Putamen (tissue), 1 donor: ENCODE measurements around the gene ING4.

Experiments
- DNase-seq: peaks from one replicate; pipeline ENCODE4 v3.0.0-alpha.2; 2016; ENCODE audit warnings: low spot score

ING4 gene

DNA sequence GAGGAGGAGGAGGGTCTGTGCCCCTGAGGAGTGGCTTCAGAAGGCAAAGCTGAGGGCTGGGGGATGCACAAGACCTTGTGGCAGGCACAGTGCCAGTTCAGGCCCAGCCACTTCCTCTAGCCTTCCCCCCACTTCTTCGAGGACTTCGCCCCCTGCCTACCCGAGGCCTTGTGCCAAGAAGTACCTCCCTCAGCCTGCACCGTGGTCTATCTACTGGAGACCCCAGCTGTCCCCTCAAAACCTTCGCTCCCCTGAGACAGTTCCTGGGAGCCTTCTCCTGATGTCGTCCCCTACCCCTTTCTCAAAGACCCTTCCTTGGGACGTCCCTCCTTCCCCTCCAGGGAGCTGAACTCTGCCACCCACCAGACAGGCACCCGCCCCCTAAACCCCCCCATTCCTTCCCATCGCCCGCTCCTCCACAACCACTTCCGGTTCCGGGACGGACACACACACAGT is 25.7 kb upstream of the ING4 start:
- peak; percentile 92 for DNase-seq

DNA sequence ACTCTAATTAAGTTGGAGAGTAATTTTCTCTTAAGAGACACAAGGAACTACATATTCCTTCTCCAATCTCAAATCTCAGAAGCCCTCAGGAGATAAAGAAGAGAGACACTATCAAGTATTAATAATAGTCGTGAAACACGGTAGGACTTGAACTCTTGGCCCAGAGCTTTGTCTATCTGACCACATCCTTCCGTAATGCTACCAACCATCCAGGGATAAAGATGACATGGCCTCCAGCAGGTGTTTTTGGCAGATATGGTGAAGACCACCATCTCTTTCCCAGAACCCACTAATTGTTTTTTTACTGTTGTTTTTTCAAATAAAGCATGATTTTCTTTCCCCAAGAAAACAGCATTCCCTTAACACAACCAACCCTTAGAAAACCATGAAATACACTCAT is 22.9 kb upstream of the ING4 start:
- DNase-seq, result no peak

DNA sequence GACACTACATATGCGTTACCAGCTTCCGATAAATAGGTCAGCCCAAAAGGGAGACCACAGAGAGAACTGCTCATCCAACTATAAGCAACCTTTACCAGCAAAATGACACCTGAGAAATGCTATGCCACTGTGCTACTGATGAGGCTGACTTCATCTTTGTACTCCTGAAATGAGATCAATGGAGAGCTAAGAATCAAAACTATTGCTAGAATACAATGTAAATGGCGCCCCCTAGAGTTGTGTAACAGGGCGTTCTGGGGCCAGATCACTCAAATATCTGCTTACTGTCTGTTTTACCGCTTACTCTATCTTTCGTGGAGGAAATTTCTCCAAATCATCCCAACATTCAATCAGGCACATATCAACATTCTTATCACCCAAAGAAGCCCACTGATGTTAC is 21.7 kb upstream of the ING4 start:
- DNase-seq, result no peak

GRCh38 chr12:6676962-6677361 is 14.0 kb upstream of the ING4 start:
- no peak for DNase-seq

DNA sequence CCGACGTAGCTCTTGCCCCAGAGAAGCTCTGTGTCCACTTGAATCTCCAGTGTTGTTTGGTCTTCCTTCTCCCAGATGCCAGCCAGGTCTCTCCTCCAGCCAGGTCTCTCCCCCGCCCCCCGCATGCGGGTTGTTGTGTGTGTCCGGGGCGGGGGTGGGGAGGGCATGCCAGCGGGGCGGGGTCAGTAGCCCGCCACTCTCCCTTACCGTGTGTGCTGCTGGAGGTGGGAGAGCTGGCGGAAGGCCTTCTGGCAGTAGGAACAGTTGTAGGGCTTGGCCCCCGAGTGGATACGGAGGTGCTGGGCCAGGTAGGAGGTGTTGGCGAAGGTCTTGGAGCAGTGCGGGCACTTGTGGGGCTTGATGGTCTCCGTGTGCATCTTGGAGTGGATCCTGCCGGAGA is 9.2 kb upstream of the ING4 start:
- no peak for DNase-seq

GRCh38 chr12:6667559-6668210 is 4.8 kb upstream of the ING4 start:
- DNase-seq, result no peak

- no peak for DNase-seq
These were observed 3.3 kb upstream of the ING4 start for GRCh38 chr12:6666211-6666610.

DNA sequence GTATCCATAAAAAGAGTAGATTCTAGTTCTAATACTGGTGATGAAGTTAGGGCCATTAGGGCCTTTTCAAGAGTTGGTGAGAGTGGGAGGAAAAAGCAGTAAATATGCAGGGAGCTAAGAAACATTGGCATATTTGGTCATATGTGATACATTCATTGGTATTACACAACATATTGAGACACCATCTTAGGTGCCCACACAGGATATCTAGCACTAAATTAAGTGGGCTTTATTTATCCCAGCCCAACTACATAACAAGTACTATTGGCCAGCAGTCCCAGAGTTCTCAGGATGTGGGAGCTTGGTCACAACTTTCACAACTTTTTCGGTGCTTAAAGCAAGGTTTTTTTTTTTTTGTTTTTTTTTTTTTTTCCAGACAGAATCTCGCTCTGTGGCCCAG is 2.0 kb upstream of the ING4 start:
- no peak for DNase-seq

GRCh38 chr12:6662602-6662905 is 365 bp downstream of the ING4 start:
- no peak for DNase-seq

DNA sequence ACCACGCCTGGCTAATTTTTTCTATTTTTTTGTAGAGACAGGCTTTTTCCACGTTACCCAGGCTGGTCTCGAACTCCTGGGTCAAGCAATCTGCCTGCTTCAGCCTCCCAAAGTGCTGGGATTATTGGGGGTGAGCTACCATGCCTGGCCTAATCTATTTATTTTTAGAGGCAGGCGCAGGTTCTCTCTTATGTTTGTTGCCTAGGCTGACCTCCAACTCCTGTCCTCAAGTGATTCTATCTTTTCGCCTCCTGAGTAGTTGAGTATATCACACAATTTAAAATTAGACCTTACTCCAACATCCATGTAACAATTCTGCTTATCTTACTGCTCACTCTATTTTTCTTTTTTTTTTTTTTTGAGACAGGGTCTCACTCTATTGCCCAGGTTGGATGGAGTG is 8.9 kb downstream of the ING4 start:
- DNase-seq, result no peak

- DNase-seq, result no peak
These were observed 9.6 kb downstream of the ING4 start for GRCh38 chr12:6653342-6653741.

- no peak for DNase-seq
These were observed 10.5 kb downstream of the ING4 start for GRCh38 chr12:6652391-6652790.

GRCh38 chr12:6650832-6651231 is 12.1 kb downstream of the ING4 start:
- no peak for DNase-seq

DNA sequence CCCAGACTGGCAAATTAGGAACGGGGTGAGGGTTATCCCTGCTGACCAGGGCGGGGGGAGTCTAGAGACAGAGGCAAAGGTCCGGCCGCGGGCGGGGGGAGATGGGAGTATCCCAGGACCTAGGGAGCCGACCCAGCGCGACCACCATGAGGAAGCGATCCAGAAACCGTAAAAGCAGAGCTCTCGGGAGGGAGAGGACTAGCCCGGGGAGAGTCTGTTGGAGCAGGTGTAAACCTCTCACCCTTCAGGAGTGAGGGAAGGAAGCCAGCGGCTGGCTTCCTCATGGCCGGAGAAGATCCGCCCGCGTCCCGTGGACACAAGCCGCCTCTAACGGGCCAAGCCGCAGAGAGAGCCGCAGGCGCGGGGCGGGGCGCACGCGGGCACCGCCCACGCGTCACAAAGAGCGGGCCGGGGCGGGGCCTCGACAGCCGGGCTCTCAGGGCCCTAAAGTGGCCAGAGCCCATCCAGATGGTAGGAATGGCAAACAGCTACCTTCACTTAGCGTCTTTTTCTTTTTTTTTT is 15.8 kb downstream of the ING4 start, which contains the start of gene ACRBP:
ACRBP (minus strand) TSS at position 350 of the 522 bp plus-strand sequence; CDS start at position 284, 66 bp downstream.
- DNase-seq, result peak; percentile 50

GRCh38 chr12:6646276-6647082 is 16.4 kb downstream of the ING4 start:
- DNase-seq, result no peak

GRCh38 chr12:6644903-6645302 is 18.0 kb downstream of the ING4 start:
- DNase-seq, result no peak

- DNase-seq, result no peak
These were observed 18.7 kb downstream of the ING4 start for GRCh38 chr12:6644257-6644596.

DNA sequence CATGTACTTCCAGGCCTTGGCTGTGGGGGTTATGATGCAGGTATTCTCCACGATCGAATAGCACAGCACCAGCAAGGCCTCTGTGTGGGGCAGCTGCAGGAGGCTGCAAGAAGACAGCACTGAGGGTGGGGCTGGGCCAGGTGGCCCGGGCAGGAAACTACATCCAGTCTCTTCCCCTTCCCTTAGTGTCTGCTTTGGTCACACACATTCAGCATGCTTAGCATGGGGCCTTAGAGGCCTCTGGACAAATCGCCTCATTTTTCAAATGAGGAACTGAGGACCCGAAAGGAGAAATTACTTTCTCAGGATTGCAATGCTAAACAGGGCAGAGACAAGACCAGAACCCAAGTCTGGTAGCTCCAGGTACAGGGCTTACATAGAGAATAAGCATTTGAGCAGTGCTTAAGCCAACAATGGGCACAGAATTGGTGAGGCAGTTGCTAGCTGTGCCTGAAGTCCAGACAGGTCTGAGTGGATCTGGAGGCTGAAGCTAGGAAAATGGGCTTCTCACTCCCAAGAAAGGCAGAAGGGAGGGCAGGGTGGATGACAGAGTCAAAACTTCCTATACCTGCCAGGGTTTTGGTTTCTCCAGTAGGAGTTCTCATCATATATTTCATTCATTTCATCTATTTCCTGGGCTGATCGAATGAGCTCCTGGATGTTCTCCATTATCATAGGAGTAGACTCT is 19.2 kb downstream of the ING4 start:
- no peak for DNase-seq

DNA sequence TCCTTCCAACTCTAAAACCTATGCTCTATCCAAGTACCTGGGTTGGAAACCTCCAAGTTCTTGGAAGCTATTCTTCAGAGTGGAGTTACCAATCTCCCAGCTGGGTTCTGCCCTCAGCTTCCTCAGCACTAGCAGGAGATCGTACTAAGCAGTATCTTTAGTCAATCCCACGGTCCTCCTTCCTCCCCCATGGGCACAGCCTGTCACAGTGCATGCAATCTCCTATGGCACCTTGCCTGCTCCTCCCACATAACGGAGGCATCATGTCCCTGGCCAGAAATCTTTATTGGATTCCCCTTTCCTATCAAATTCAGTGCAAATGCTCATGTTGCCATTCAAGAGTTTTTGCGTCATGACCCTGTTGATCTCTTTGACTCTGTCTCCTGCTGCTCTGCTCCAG is 21.8 kb downstream of the ING4 start:
- no peak for DNase-seq

DNA sequence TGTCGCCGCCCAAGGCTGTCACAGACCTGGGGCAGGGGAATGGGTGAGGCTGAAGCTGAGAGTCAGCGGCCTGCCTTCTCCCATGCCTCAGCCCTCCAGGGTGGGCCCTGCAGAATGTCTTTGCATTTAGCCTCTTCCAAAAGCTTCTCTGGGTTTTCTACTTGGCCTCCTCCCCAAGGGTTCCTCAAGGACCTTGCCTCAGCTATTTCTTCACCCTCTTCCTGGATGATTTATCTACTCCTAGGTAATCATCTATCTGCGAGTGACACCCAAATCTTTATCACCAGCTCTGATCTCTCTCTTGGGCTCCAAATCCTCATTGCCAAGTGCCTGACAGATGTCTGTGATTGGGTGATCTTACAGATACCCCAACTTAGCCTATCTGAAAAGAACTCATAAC is 22.4 kb downstream of the ING4 start:
- DNase-seq, result no peak

- DNase-seq, result no peak
These were observed 23.6 kb downstream of the ING4 start for GRCh38 chr12:6639151-6639801.

- no peak for DNase-seq
These were observed 24.6 kb downstream of the ING4 start for GRCh38 chr12:6638305-6638704.
